Cardiac fibroblast (primary cell): Measurements from ENCODE around the gene CHKB.

ENCODE experiments used
- DNase-seq, 2 donors: peaks; one replicate each; pipeline versions ENCODE4 v3.0.0 to v3.0.0-alpha.2; 2010; ENCODE audit warnings: low read depth in 2 of 2
- H3K4me3 ChIP-seq, 2 donors: replicated peaks in 1 of 2; 1 replicate in 1 of 2; 2 replicates in 1 of 2; pipeline ENCODE4 v1.5.1; 2011; ENCODE audit warnings: low read depth in 2 of 2, low read length in 2 of 2, mild to moderate bottlenecking in 2 of 2, moderate library complexity in 1 of 2
- TF ChIP-seq, protein P1 (sequence below): IDR thresholded peaks from one replicate; pipeline ENCODE4 v1.5.1; 2011; ENCODE audit warnings: low read depth, mild to moderate bottlenecking, low read length, inconsistent platforms

The CHKB gene

DNA sequence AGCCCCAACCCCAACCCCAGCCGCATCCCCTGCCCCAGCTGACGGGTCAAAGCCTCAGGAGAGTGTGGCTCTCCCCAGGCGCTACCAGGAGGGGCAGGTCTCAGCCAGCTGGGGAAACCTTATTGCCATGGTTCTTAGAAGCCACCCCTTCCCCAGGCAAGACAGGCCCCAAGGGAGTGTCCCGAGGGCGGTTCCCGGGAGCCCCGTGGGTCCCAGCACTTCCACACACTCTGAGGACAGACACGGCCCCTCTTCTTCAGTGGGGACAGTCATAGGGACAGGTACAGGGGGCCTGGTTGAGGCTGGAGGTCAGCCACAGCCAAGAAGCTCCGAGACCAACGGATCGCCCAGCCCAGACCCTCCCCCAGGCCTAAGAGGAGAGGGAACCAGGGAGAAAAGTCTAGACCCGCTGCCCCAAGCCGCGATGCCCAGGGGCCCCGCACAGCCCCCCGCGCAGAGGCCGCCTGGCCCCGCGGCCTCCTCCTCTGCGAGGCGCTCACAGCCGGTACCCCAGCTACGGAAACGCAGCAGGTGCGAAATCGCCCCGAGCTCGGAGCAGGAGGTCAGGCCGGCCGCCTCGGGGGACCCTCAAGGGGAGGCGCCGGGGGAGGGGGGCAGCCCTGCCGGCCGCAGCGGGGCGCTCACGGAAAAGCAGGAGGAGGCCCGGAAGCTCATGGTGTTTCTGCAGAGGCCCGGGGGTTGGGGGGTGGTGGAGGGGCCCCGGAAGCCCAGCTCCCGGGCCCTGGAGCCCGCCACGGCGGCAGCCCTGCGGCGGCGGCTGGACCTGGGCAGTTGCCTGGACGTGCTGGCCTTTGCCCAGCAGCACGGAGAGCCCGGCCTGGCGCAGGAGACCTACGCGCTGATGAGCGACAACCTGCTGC is 34.4 kb downstream of the CHKB start:
- TF ChIP-seq, protein P1, sequence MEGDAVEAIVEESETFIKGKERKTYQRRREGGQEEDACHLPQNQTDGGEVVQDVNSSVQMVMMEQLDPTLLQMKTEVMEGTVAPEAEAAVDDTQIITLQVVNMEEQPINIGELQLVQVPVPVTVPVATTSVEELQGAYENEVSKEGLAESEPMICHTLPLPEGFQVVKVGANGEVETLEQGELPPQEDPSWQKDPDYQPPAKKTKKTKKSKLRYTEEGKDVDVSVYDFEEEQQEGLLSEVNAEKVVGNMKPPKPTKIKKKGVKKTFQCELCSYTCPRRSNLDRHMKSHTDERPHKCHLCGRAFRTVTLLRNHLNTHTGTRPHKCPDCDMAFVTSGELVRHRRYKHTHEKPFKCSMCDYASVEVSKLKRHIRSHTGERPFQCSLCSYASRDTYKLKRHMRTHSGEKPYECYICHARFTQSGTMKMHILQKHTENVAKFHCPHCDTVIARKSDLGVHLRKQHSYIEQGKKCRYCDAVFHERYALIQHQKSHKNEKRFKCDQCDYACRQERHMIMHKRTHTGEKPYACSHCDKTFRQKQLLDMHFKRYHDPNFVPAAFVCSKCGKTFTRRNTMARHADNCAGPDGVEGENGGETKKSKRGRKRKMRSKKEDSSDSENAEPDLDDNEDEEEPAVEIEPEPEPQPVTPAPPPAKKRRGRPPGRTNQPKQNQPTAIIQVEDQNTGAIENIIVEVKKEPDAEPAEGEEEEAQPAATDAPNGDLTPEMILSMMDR = no peak
- no peak overlapping the region for H3K4me3 ChIP-seq
- DNase-seq = peak in 1 of 2 donors; percentile 17

- TF ChIP-seq, protein P1 = no peak
- no peak for DNase-seq
- H3K4me3 ChIP-seq = no peak overlapping the region
Observed at GRCh38 chr22:50547263-50547985, 35.2 kb downstream of the CHKB start.

DNA sequence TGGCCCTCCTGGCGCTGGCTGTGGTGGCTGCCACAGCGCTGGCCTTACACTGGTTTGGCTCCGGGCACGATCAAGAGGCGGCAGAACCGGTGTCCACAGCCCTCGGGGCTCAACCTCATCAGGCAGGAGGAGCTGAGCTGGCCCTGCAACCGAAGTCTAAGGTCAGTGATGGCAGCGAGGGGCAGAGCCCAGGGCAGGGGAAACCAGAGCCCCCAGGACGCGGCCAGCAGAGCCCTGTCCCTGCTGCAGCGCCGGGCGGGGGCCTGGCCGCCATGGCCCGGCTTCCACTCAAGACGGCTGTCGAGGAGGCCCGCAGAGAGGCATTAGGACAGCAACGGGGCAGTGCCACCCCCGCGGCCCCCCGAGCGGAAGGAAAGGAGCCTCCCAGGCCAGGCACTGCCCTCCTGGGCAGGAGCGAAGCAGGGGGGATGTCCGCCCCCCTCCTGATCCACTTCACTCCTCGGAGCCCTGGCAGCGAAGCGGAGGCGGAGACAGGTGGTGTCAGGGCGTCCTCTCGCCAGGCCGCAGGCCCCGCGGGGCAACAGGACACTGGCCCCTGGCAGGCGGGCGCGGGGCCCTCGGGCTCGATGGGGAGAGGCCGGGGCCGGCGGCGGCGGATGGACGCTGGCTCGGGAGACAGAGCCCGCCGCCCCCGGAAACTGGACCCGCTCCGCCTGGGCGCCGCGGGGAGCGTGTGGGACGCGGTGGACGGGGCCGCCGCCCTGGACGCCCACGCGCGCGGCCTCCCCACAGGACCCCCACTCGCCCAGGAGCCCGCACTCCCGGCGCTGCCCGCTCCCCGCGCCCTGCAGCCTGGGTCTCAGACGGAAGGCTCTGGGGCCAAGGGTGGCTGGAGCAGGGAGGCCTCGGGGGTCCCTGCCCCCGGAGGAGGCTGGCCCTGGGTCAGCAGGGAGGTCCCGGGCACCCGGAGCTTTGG is 36.1 kb downstream of the CHKB start:
- TF ChIP-seq, protein P1 = no peak
- H3K4me3 ChIP-seq = no peak overlapping the region
- no peak for DNase-seq

- peak in 1 of 2 donors; percentile 17 for DNase-seq
- H3K4me3 ChIP-seq = no peak within 1 kb of the TSS
- TF ChIP-seq, protein P1 = peak; percentile 28
Observed at GRCh38 chr22:50545522-50546325, 36.9 kb downstream of the CHKB start, which contains the start of gene KLHDC7B. Gene KLHDC7B (plus strand): TSS chr22:50545899. CDS start chr22:50546244, 345 bp downstream.

DNA sequence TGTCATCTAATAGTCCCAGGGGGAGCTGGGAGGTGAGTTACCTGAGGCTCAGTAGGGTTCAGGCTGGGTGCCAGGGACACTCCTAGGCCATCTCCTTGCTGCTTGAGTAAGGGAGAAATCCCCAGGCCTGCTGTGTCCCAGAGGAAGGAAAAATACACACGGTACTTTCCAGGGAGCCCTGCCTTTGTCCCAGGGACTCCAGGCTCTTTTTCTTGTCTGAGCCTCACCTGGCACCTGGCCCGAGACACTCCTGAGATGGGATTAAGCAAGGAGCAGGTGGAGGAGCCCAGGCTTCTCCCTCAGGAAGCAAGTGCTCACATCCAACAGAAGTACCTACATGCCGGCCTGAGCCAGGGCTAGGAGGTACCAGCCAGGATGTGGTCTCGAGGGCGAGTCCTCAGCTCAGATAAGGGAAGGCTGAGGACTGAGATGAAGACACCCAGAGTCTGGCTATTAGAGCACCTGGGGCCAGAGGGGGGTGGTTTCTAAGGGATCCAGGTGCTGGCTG is 37.8 kb downstream of the CHKB start:
- H3K4me3 ChIP-seq = no peak overlapping the region
- no peak for DNase-seq
- TF ChIP-seq, protein P1 = no peak
